ENCODE measurements around the gene LGI1. TPM values are rescaled to one million over a fixed set of nuclear protein-coding genes. Genes with fewer than 3 reads are reported as not detected.
A peak's percentile ranks its signal among the peaks of the same experiment; 100 is the strongest.

LGI1 gene
- total and polyA plus RNA-seq, 2 of the 8 experiments (the other 6 are each of a cell fraction or from before 2014, with no cell fraction given): 0.15 TPM; not detected in 1

GRCh38 chr10:93771354-93771753, 13.6 kb downstream of the LGI1 start:
- no peaks in the 10 kb centered on the region for H3K27me3 ChIP-seq (replicated peaks in 1 of 4; ENCODE audit: control insufficient read depth in 3 of 4, extremely low read depth in 1 of 4, insufficient read depth in 3 of 4, low read length in 3 of 4)
- FAIRE-seq: no peak
- no peaks in the 10 kb centered on the region for H3K79me2 ChIP-seq (ENCODE audit: control insufficient read depth in 1 of 2, insufficient read depth in 2 of 2, low read length in 2 of 2)

More at GRCh38 chr10:93771354-93771753, 13.6 kb downstream of the LGI1 start:
- H2BK5ac ChIP-seq (ENCODE audit: low read depth, low read length): no peak overlapping the region
- no peak overlapping the region for H3K18ac ChIP-seq (ENCODE audit: extremely low read depth, low read length)
- peaks cover 0 to 6% (median 0%) of the 10 kb centered on the region in 4 experiments; a peak in 2 of 7 replicates for H3K4me1 ChIP-seq (replicated peaks in 1 of 4; ENCODE audit: control insufficient read depth in 3 of 4, insufficient read depth in 4 of 4, low read length in 3 of 4)
- CTCF ChIA-PET (ENCODE audit: partially characterized antibody): no interaction called here
- no peak overlapping the region for H4K91ac ChIP-seq (replicated peaks; ENCODE audit: insufficient read length, low read length)
- no peaks in the 10 kb centered on the region for H3K79me1 ChIP-seq (ENCODE audit: low read depth, low read length)
- H3K4me2 ChIP-seq (ENCODE audit: insufficient read depth in 1 of 2, low read depth in 2 of 2, low read length in 2 of 2): no peak overlapping the region
- no peak overlapping the region for H2BK15ac ChIP-seq (ENCODE audit: low read length)
- no peak overlapping the region for H3K14ac ChIP-seq (ENCODE audit: insufficient read length)
- POLR2A ChIA-PET (ENCODE audit: partially characterized antibody): no interaction called here
- no peak overlapping the region for H2BK20ac ChIP-seq (ENCODE audit: low read length)
- TF ChIP-seq SP2 (IDR thresholded peaks at IDR 0.05; ENCODE audit: low read length) (no peak), CEBPB (IDR thresholded peaks at IDR 0.05; ENCODE audit: low read depth, low read length) (peak; percentile 5; the same call in 1 of the 2 replicates)
- H3K9me3 ChIP-seq (ENCODE audit: insufficient read depth in 2 of 2, low read depth in 1 of 2, low read length in 1 of 2): no peaks in the 10 kb centered on the region; a peak in 1 of 4 replicates
- no peak overlapping the region for H2BK120ac ChIP-seq (replicated peaks; ENCODE audit: low read depth, low read length)
- H3K23ac ChIP-seq (ENCODE audit: insufficient read length): no peak overlapping the region
- H3K56ac ChIP-seq (replicated peaks; ENCODE audit: insufficient read length, low read depth, low read length): no peak overlapping the region
- H3K9ac ChIP-seq (replicated peaks in 1 of 4; ENCODE audit: extremely low read depth in 1 of 4, low read depth in 3 of 4, low read length in 3 of 4): no peak overlapping the region
- H2AFZ ChIP-seq (ENCODE audit: low read length): no peak overlapping the region
- WGBS, 2 experiments (ENCODE audit: extremely low coverage in 1 of 2, insufficient coverage in 1 of 2, insufficient read length in 1 of 2, insufficient replicate concordance in 2 of 2, low coverage in 1 of 2, low lambda C conversion rate in 2 of 2, missing lambda C conversion rate in 1 of 2): 77% methylated on average over 7 of the region's 7 CpGs; no CpG with 5 or more reads in 1 of the 2 experiments
- no peaks in the 10 kb centered on the region for H3K36me3 ChIP-seq (ENCODE audit: control insufficient read depth in 2 of 4, insufficient read depth in 4 of 4, low read length in 3 of 4)
- no peak overlapping the region for H3K4ac ChIP-seq (replicated peaks; ENCODE audit: insufficient read length, low read depth, low read length)
- no peak overlapping the region for H4K5ac ChIP-seq (ENCODE audit: insufficient read length, low read depth, low read length)
- no peak overlapping the region for H2AK5ac ChIP-seq (ENCODE audit: low read depth, low read length)
- no peak overlapping the region for H4K8ac ChIP-seq (ENCODE audit: extremely low read depth, insufficient read depth, low read length)
- no peak for DNase-seq (ENCODE audit: low read depth in 1 of 2, low spot score in 2 of 2)
- no peak overlapping the region for H3K27ac ChIP-seq (ENCODE audit: low read depth, low read length)
- H3K4me3 ChIP-seq (ENCODE audit: extremely low read depth in 1 of 4, insufficient read depth in 2 of 4, low read depth in 3 of 4, low read length in 4 of 4): no peak overlapping the region
- H2BK12ac ChIP-seq (ENCODE audit: low read depth, low read length): no peak overlapping the region
- no peaks in the 10 kb centered on the region for H4K20me1 ChIP-seq (replicated peaks in 1 of 2; ENCODE audit: control insufficient read depth in 1 of 2, insufficient read depth in 2 of 2, low read length in 2 of 2)
- H3K23me2 ChIP-seq (ENCODE audit: low read depth, low read length): no peaks in the 10 kb centered on the region
